ENCODE results near the gene PPFIA4. TPM values are rescaled to one million over a fixed set of nuclear protein-coding genes. Genes with fewer than 3 reads are reported as not detected.

The PPFIA4 gene
- total RNA-seq, 4 donors from 2014 or later: under 0.01 to 24.6 (median 0.30) TPM

DNA sequence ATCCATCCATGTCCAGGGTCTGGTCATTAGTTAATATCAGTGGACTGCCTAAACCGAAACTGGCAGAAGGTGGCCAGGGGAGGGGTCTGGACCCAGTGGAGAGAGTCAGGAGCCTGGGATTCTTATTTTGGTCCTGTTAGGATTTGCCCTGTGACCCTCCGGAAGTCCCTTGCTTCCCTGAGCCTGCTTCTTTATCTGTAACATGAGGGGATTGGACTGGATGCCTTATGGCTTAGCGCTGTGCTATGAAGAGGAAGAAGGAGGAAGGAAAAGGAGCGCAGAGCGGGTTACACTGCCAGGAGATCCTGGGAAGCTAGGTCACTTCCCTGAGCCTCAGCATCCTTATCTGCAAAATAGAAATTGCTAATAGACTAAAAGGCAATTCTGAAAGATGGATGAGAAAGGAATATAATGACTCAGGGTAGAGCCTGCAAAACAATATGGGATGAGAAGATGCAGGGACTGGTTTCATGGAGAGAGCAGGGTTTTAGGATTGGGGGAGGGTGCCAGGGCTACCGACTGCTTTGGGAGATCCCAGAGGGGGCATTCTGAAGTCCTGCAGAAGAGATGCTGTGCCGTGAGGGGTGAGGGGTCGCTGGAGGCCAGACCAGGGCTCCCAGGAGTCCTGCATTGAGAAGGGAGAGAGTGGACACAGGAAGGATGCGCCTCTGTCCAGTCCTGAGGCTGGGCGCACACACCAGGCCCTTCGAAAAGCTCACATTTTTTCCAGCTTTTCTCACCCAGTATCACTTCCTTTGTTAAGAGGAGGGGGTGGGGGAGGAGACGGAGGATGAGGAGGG, 100.8 kb downstream of the PPFIA4 start:
- H3K36me3 ChIP-seq: no peaks in the 10 kb centered on the region
- 27 to 29% methylated on average over 11 to 12 of the region's 12 CpGs for WGBS, 2 donors
- peak overlapping the region in 3 of 4 donors; percentile 28 to 46 (median 30) for H3K4me3 ChIP-seq
- TF ChIP-seq EP300 (IDR thresholded peaks at IDR 0.05) (no peak), POLR2A (IDR thresholded peaks at IDR 0.05) (no peak), CTCF (IDR thresholded peaks at IDR 0.05) (no peak)
- no peak for DNase-seq (ENCODE audit: low spot score in 2 of 2)
- no peaks in the 10 kb centered on the region for H3K9me3 ChIP-seq
- H3K4me1 ChIP-seq: peaks cover 0 to 46% (median 13%) of the 10 kb centered on the region in 4 donors
- peaks cover 0 to 33% of the 10 kb centered on the region in 2 donors for H3K27me3 ChIP-seq
- H3K27ac ChIP-seq: no peak overlapping the region

GRCh38 chr1:203127666-203128430, 101.6 kb downstream of the PPFIA4 start, which contains the start of gene ADORA1:
TSS of gene ADORA1 (plus strand) at chr1:203127726. CDS start at chr1:203128842, 1,116 bp downstream.
- no peaks in the 10 kb centered on the region for H3K9me3 ChIP-seq
- no peak for TF ChIP-seq CTCF (IDR thresholded peaks at IDR 0.05)
- TF ChIP-seq EP300 (IDR thresholded peaks at IDR 0.05): no peak
- TF ChIP-seq POLR2A (IDR thresholded peaks at IDR 0.05): no peak
- DNase-seq (ENCODE audit: low spot score in 2 of 2): peak; percentile 44 to 55
- peak within 1 kb of the TSS in 2 of 4 donors; percentile 11 to 17 for H3K27ac ChIP-seq
- H3K4me1 ChIP-seq: peaks cover 0 to 46% (median 13%) of the 10 kb centered on the region in 4 donors
- H3K4me3 ChIP-seq: peak within 1 kb of the TSS; percentile 17 to 46 (median 29)
- 0% methylated on average over 9 to 17 of the region's 51 CpGs for WGBS, 2 donors
- peaks cover 0 to 33% of the 10 kb centered on the region in 2 donors for H3K27me3 ChIP-seq
- H3K36me3 ChIP-seq: no peaks in the 10 kb centered on the region

- Histone ChIP-seq H3K36me3 (no peaks in the 10 kb centered on the region), H3K4me3 (peak overlapping the region in 3 of 4 donors; percentile 28 to 46 (median 30)), H3K9me3 (no peaks in the 10 kb centered on the region), H3K4me1 (peaks cover 0 to 46% (median 13%) of the 10 kb centered on the region in 4 donors), H3K27ac (peak overlapping the region in 1 of 4 donors; percentile 11), H3K27me3 (peaks cover 0 to 33% of the 10 kb centered on the region in 2 donors)
- TF ChIP-seq POLR2A (IDR thresholded peaks at IDR 0.05) (no peak), CTCF (IDR thresholded peaks at IDR 0.05) (no peak), EP300 (IDR thresholded peaks at IDR 0.05) (no peak)
- 21 to 44% methylated on average over 6 to 7 of the region's 7 CpGs for WGBS, 2 donors
- no peak for DNase-seq (ENCODE audit: low spot score in 2 of 2)
Observed at GRCh38 chr1:203128431-203128715, 102.1 kb downstream of the PPFIA4 start.

Other genes with a start within 250 kb of the PPFIA4 start
- gene KDM5B, start 218.1 kb upstream of the PPFIA4 start, total RNA-seq: 10 to 100 TPM; 39.8 to 61.5 (median 41.2) TPM
- gene PCAT6, start 215.5 kb upstream of the PPFIA4 start, total RNA-seq: not detected
- gene RABIF, start 137.3 kb upstream of the PPFIA4 start, total RNA-seq: 1 to 10 TPM; 2.9 to 4.5 (median 3.2) TPM
- 10 to 100 TPM; 15.3 to 23.4 (median 20.8) TPM for gene KLHL12, start 99.3 kb upstream of the PPFIA4 start, total RNA-seq
- gene ADIPOR1, start 68.2 kb upstream of the PPFIA4 start, total RNA-seq: 10 to 100 TPM; 68.6 to 95.1 (median 80.1) TPM
- gene CYB5R1, start 59.2 kb upstream of the PPFIA4 start, total RNA-seq: 10 to 100 TPM; 36.6 to 48.9 (median 42.2) TPM
- 10 to 100 TPM; 64.3 to 80.6 (median 74.7) TPM for gene TMEM183A, start 19.1 kb upstream of the PPFIA4 start, total RNA-seq
- gene MYOG, start 59.5 kb downstream of the PPFIA4 start, total RNA-seq: not detected
- 1 to 10 TPM in 2 of 4 donors, under 1 TPM in 2; 0.30 to 2.2 (median 0.96) TPM for gene ADORA1, start 101.2 kb downstream of the PPFIA4 start, total RNA-seq
- not detected for gene MYBPH, start 149.3 kb downstream of the PPFIA4 start, total RNA-seq
- gene CHI3L1, start 160.2 kb downstream of the PPFIA4 start, total RNA-seq: 100 to 1,000 TPM in 1 of 4 donors, 10 to 100 TPM in 1, 1 to 10 TPM in 1, not detected in 1; 5.0 to 150 (median 18.8) TPM
- gene CHIT1, start 203.2 kb downstream of the PPFIA4 start, total RNA-seq: under 1 TPM in 2 of 4 donors, not detected in 2; 0.39 to 0.42 TPM